ENCODE data around the gene RPN1. TPM values are rescaled to one million over a fixed set of nuclear protein-coding genes. Genes with fewer than 3 reads are reported as not detected.

The RPN1 gene
- total and polyA plus RNA-seq, 2 of the 8 experiments (the other 6 are each of a cell fraction or from before 2014, with no cell fraction given) = 165 to 211 TPM

GRCh38 chr3:128592864-128593263 is 57.8 kb downstream of the RPN1 start (continued):
- TF ChIP-seq SUZ12 (IDR thresholded peaks at IDR 0.05; ENCODE audit: low read length) = no peak
- no peak for TF ChIP-seq EZH2 (IDR thresholded peaks at IDR 0.05; ENCODE audit: low read depth, low read length, severe bottlenecking)
